SH-SY5Y (cell line): ENCODE measurements around the gene ELOB.

Experiments
- GATA2 ChIP-seq: IDR thresholded peaks from 2 replicates; pipeline ENCODE4 v1.6.1; 2011; ENCODE audit warnings: mild to moderate bottlenecking, low read depth, low read length
- GATA3 ChIP-seq: IDR thresholded peaks from 2 replicates; pipeline ENCODE4 v1.6.1; 2011; ENCODE audit warnings: low read depth, mild to moderate bottlenecking, low read length, moderate library complexity

- TF ChIP-seq GATA3 (no peak), GATA2 (no peak)
Observed at GRCh38 chr16:2775131-2775716, 1.9 kb downstream of the ELOB start.
